Measurements from ENCODE around the gene SEPSECS.

DNA sequence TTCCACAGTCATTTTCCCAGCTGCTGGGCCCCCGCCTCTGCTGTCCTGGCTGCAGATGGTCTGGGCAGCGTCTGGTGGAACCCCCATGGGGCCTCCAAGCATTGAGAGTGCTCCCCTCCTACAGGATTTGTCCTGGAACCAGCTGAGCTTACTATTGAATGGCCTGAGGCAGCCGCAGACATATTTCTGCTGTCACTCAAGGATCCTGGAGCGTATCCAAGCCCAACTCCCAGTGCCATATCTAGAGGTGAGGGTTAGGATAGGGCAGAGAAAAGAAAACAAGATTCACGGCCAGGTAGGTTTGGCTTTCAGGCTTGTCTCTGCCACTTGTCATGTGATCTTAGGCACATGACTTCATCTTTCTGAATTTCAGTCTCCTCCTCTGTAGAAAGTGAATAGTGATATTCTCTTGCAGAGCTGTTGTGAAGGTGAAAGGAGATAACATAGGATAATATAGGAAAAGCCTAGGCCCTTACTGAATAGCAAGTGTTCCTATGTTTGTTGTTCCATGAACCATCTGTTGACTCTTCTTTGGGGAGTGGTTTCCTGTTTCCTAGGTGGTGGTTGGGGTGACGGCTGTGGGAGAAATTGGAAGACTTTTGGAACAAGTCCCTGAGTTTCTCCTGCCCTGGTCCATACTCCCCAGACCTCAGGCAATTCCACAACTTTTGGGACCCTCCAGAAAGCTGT lies 52.3 kb downstream of the SEPSECS start:
- TF ChIP-seq, protein P1, sequence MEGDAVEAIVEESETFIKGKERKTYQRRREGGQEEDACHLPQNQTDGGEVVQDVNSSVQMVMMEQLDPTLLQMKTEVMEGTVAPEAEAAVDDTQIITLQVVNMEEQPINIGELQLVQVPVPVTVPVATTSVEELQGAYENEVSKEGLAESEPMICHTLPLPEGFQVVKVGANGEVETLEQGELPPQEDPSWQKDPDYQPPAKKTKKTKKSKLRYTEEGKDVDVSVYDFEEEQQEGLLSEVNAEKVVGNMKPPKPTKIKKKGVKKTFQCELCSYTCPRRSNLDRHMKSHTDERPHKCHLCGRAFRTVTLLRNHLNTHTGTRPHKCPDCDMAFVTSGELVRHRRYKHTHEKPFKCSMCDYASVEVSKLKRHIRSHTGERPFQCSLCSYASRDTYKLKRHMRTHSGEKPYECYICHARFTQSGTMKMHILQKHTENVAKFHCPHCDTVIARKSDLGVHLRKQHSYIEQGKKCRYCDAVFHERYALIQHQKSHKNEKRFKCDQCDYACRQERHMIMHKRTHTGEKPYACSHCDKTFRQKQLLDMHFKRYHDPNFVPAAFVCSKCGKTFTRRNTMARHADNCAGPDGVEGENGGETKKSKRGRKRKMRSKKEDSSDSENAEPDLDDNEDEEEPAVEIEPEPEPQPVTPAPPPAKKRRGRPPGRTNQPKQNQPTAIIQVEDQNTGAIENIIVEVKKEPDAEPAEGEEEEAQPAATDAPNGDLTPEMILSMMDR (IDR thresholded peaks at IDR 0.05) = no peak
- TF ChIP-seq POLR2A (IDR thresholded peaks at IDR 0.05) = no peak

Data from vagina (tissue), 2 donors.